GM23338 (cell line): Measurements from ENCODE around the gene KCNMA1. TPM values are rescaled to one million over a fixed set of nuclear protein-coding genes. Genes with fewer than 3 reads are reported as not detected.

Source experiments
- ATAC-seq: fragments of 200-7000 bp; cut with Tn5 transposase; 3 replicates; pipeline ENCODE4 v1.9.1; 2020
- DNase-seq: peaks from one replicate; pipeline ENCODE4 v3.0.0-alpha.2; 2015; ENCODE audit warnings: low spot score
- H2AFZ ChIP-seq: fragments of 200-600 bp; sonication (generic); 2 replicates; pipeline ENCODE4 v1.8.0; 2016; ENCODE audit warnings: antibody characterized with exemption, mild to moderate bottlenecking, moderate library complexity
- H3F3A ChIP-seq: fragments of 200-600 bp; sonication (generic); replicated peaks from 2 replicates; pipeline ENCODE4 v1.8.0; 2017; ENCODE audit warnings: antibody characterized with exemption, mixed run types, low read depth
- H3K27ac ChIP-seq: fragments of 200-600 bp; sonication (generic); 2 replicates; pipeline ENCODE4 v1.6.1; 2016; ENCODE audit warnings: low read depth
- H3K27me3 ChIP-seq: fragments of 200-600 bp; sonication (generic); 2 replicates; pipeline ENCODE4 v1.8.0; 2016; ENCODE audit warnings: mild to moderate bottlenecking, mixed run types, moderate library complexity; ENCODE audit not compliant: insufficient read depth
- H3K36me3 ChIP-seq: fragments of 200-600 bp; sonication (generic); 2 replicates; pipeline ENCODE4 v1.8.0; 2016; ENCODE audit warnings: mild to moderate bottlenecking; ENCODE audit not compliant: insufficient read depth
- H3K4me1 ChIP-seq: fragments of 200-600 bp; sonication (generic); 2 replicates; pipeline ENCODE4 v1.8.0; 2016; ENCODE audit warnings: mild to moderate bottlenecking, moderate library complexity; ENCODE audit not compliant: insufficient read depth
- H3K4me2 ChIP-seq: fragments of 200-600 bp; sonication (generic); 2 replicates; pipeline ENCODE4 v1.7.1; 2017; ENCODE audit warnings: mixed run types
- H3K4me3 ChIP-seq: fragments of 200-600 bp; sonication (generic); 2 replicates; pipeline ENCODE4 v1.6.1; 2016; ENCODE audit warnings: mixed run types
- H3K79me2 ChIP-seq: fragments of 200-600 bp; sonication (generic); replicated peaks from 2 replicates; pipeline ENCODE4 v1.8.0; 2017; ENCODE audit warnings: mild to moderate bottlenecking; ENCODE audit not compliant: insufficient read depth
- H3K9me2 ChIP-seq: fragments of 200-600 bp; sonication (generic); 2 replicates; pipeline ENCODE4 v1.8.0; 2017; ENCODE audit not compliant: insufficient read depth
- H4K20me1 ChIP-seq: fragments of 200-600 bp; sonication (generic); replicated peaks from 2 replicates; pipeline ENCODE4 v1.8.0; 2017; ENCODE audit warnings: mild to moderate bottlenecking; ENCODE audit not compliant: insufficient read depth
- H3K27ac Mint-ChIP-seq: 2 replicates; pipeline ENCODE4 v1.8.0; 2020; ENCODE audit warnings: inconsistent platforms, mild to moderate bottlenecking, moderate library complexity, mixed read lengths
- H3K27me3 Mint-ChIP-seq: 3 replicates; pipeline ENCODE4 v1.8.0; 2022; ENCODE audit warnings: low read depth, mild to moderate bottlenecking, moderate library complexity, mixed read lengths, inconsistent platforms; ENCODE audit not compliant: insufficient read depth, poor library complexity
- H3K36me3 Mint-ChIP-seq: 3 replicates; pipeline ENCODE4 v1.8.0; 2021; ENCODE audit warnings: low read depth, mild to moderate bottlenecking, inconsistent platforms, moderate library complexity, mixed read lengths
- H3K4me1 Mint-ChIP-seq: 3 replicates; pipeline ENCODE4 v1.8.0; 2020; ENCODE audit warnings: mild to moderate bottlenecking, inconsistent platforms, mixed read lengths
- H3K4me3 Mint-ChIP-seq: 3 replicates; pipeline ENCODE4 v1.8.0; 2021; ENCODE audit warnings: moderate library complexity, mild to moderate bottlenecking, inconsistent platforms, mixed read lengths
- H3K9me3 Mint-ChIP-seq: 3 replicates; pipeline ENCODE4 v1.8.0; 2020; ENCODE audit warnings: moderate library complexity, mild to moderate bottlenecking, inconsistent platforms, mixed read lengths
- CREB1 ChIP-seq: fragments of 250-450 bp; sonication (Bioruptor Pico); IDR thresholded peaks from 2 replicates; pipeline ENCODE4 v1.5.0; 2020; ENCODE audit warnings: low read depth, mild to moderate bottlenecking, moderate library complexity
- CTCF ChIP-seq, 2 experiments: fragments of 200-600 bp in 1 of 2; sonication (generic) in 1 of 2; conservative IDR thresholded peaks; 2 replicates each; pipeline versions ENCODE4 v1.5.1 to v1.6.1; 2016 to 2017; ENCODE audit warnings: antibody characterized with exemption in 2 of 2, low read depth in 2 of 2, mild to moderate bottlenecking in 2 of 2, moderate library complexity in 1 of 2
- ETS1 ChIP-seq: IDR thresholded peaks from 2 replicates; pipeline ENCODE4 v1.6.1; 2016; ENCODE audit warnings: antibody characterized with exemption
- EZH2 ChIP-seq: fragments of 200-600 bp; sonication (generic); IDR thresholded peaks from one replicate; pipeline ENCODE4 v1.8.0; 2017; ENCODE audit warnings: antibody characterized with exemption, mild to moderate bottlenecking, low read depth; ENCODE audit not compliant: unreplicated experiment
- EZH2phosphoT487 ChIP-seq: fragments of 200-600 bp; sonication (generic); IDR thresholded peaks from one replicate; pipeline ENCODE4 v1.8.1; 2018; ENCODE audit warnings: antibody characterized with exemption; ENCODE audit not compliant: unreplicated experiment
- NANOG ChIP-seq: IDR thresholded peaks from 2 replicates; pipeline ENCODE4 v1.6.1; 2016; ENCODE audit warnings: antibody characterized with exemption, borderline replicate concordance
- STAT1 ChIP-seq: IDR thresholded peaks from one replicate; pipeline ENCODE4 v1.6.1; 2016; ENCODE audit warnings: antibody characterized with exemption; ENCODE audit not compliant: unreplicated experiment
- ZNF114 ChIP-seq: fragments of 250-450 bp; sonication (Bioruptor Pico); IDR thresholded peaks from 2 replicates; pipeline ENCODE4 v1.5.0; 2020; ENCODE audit warnings: mild to moderate bottlenecking, moderate library complexity
- ZNF331 ChIP-seq: fragments of 250-450 bp; sonication (Bioruptor Pico); IDR thresholded peaks from 2 replicates; pipeline ENCODE4 v1.5.0; 2020; ENCODE audit warnings: low read depth, mild to moderate bottlenecking, moderate library complexity
- polyA plus RNA-seq: library from polyadenylated mRNA; unstranded; fragments of >200 nt; fragmentation: Nextera tagmentation; extraction: Ambion mirVana; gene quantifications from 2 replicates; pipeline ENCODE4 v1.2.1, GENCODE V29; 2016
- total RNA-seq: library from RNA; depleted of rRNA; stranded (reverse); fragments of >200 nt; shearing (Covaris generic); gene quantifications from 2 replicates; pipeline ENCODE4 v1.2.3, GENCODE V29; 2014

The KCNMA1 gene
- total and polyA plus RNA-seq, 2 experiments from 2014 or later = 8.2 to 9.0 TPM

GRCh38 chr10:77539147-77539935, 98.3 kb downstream of the KCNMA1 start:
- Histone ChIP-seq H3K4me3 (no peak overlapping the region), H3K27me3 (no peaks in the 10 kb centered on the region), H3K4me2 (no peak overlapping the region), H2AFZ (no peak overlapping the region), H4K20me1 (no peaks in the 10 kb centered on the region), H3K4me1 (no peaks in the 10 kb centered on the region), H3K79me2 (no peaks in the 10 kb centered on the region), H3F3A (no peaks in the 10 kb centered on the region), H3K36me3 (no peaks in the 10 kb centered on the region), H3K27ac (no peak overlapping the region), H3K9me2 (no peaks in the 10 kb centered on the region)
- DNase-seq (no peak), ATAC-seq (peak; percentile 70)
- Mint-ChIP-seq H3K9me3 (no peaks in the 10 kb centered on the region), H3K4me3 (no peak overlapping the region), H3K27me3 (peaks cover 1% of the 10 kb centered on the region), H3K27ac (no peak overlapping the region; the same call in 1 of the 2 replicates), H3K36me3 (no peaks in the 10 kb centered on the region), H3K4me1 (peaks cover 4% of the 10 kb centered on the region; the same call in 2 of the 3 replicates)
- TF ChIP-seq ZNF331 (CRISPR knock-in tag) = no peak
- no peak for TF ChIP-seq STAT1
- TF ChIP-seq CREB1 = no peak
- no peak for TF ChIP-seq NANOG
- no peak for TF ChIP-seq ZNF114
- TF ChIP-seq CTCF (conservative IDR thresholded peaks at IDR 0.05; ENCODE audit: low read depth in 2 of 2) = peak in 1 of 2 experiments; percentile 27; a peak in 1 of 4 replicates
- no peak for TF ChIP-seq EZH2phosphoT487

GRCh38 chr10:77537720-77538373, 99.8 kb downstream of the KCNMA1 start:
- Histone ChIP-seq H3K4me2 (no peak overlapping the region), H3K79me2 (no peaks in the 10 kb centered on the region), H2AFZ (no peak overlapping the region), H3K27me3 (no peaks in the 10 kb centered on the region), H3K4me3 (no peak overlapping the region), H3F3A (no peaks in the 10 kb centered on the region), H4K20me1 (no peaks in the 10 kb centered on the region), H3K9me2 (no peaks in the 10 kb centered on the region), H3K36me3 (no peaks in the 10 kb centered on the region), H3K27ac (no peak overlapping the region), H3K4me1 (no peaks in the 10 kb centered on the region)
- Mint-ChIP-seq H3K27ac (no peak overlapping the region), H3K36me3 (no peaks in the 10 kb centered on the region), H3K4me1 (peaks cover 13% of the 10 kb centered on the region), H3K9me3 (no peaks in the 10 kb centered on the region), H3K4me3 (no peak overlapping the region), H3K27me3 (peaks cover 3% of the 10 kb centered on the region)
- no peak for DNase-seq
- ATAC-seq = no peak
- TF ChIP-seq ZNF331 (CRISPR knock-in tag) = no peak
- TF ChIP-seq NANOG = no peak
- no peak for TF ChIP-seq CTCF (conservative IDR thresholded peaks at IDR 0.05; ENCODE audit: low read depth in 2 of 2)
- TF ChIP-seq ETS1 = no peak
- TF ChIP-seq EZH2 = no peak
- TF ChIP-seq CREB1 = no peak
- no peak for TF ChIP-seq STAT1
- no peak for TF ChIP-seq ZNF114
